Subcutaneous adipose tissue (tissue), 4 donors: Measurements from ENCODE around the gene TADA1. TPM values are rescaled to one million over a fixed set of nuclear protein-coding genes. Genes with fewer than 3 reads are reported as not detected.

Experiments
- total RNA-seq, 4 donors: library from RNA; depleted of rRNA; stranded (reverse); fragments of >200 nt; gene quantifications; one replicate each; pipeline ENCODE4 v1.1.0, GENCODE V29; 2016
- TF ChIP-seq, protein P1 (sequence below): fragments of 450-650 bp; IDR thresholded peaks from one replicate; pipeline ENCODE4 v1.5.1; 2016; ENCODE audit warnings: low read depth, mild to moderate bottlenecking, control low read depth, antibody characterized with exemption, moderate library complexity

Gene TADA1
- total RNA-seq, 4 donors from 2014 or later: 5.5 to 7.9 (median 6.3) TPM

DNA sequence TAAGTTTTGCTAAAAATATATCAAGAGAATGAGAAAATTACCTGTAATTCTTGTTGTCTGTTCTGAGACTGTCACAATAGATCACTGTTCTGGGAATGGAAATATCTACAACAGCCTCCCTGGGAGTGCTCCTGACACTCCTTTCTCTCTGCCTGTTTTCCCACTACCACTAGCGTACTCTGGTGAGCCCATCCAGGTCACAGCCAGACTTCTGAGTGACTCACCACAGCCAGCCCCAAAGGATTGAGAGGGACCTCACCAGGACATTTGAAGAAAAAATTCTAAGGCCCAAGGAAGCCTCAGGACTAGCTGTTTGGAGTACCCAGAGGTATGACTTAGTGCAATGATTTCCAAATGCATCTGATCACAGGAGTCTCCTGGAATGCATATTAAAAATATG is 39.0 kb upstream of the TADA1 start:
- TF ChIP-seq, protein P1, sequence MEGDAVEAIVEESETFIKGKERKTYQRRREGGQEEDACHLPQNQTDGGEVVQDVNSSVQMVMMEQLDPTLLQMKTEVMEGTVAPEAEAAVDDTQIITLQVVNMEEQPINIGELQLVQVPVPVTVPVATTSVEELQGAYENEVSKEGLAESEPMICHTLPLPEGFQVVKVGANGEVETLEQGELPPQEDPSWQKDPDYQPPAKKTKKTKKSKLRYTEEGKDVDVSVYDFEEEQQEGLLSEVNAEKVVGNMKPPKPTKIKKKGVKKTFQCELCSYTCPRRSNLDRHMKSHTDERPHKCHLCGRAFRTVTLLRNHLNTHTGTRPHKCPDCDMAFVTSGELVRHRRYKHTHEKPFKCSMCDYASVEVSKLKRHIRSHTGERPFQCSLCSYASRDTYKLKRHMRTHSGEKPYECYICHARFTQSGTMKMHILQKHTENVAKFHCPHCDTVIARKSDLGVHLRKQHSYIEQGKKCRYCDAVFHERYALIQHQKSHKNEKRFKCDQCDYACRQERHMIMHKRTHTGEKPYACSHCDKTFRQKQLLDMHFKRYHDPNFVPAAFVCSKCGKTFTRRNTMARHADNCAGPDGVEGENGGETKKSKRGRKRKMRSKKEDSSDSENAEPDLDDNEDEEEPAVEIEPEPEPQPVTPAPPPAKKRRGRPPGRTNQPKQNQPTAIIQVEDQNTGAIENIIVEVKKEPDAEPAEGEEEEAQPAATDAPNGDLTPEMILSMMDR: no peak

DNA sequence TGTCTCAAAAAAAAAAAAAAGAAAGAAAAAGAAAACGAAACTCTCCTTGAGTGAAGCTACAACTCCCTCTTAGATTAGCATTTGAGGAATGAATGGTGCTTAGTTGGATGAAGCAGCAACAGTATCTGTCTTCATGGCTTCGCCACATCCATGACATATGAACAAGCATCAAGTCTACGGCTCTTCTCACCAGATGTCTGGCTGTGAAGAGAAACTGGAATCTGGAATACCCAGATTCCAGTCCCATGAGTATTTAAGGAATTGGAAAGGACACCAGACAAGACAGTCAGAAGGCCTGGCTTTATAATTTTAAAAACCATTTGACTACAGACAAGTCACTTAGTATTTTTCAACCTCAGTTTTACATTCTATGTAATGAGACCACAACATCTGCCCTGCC is 38.0 kb upstream of the TADA1 start:
- TF ChIP-seq, protein P1: no peak

DNA sequence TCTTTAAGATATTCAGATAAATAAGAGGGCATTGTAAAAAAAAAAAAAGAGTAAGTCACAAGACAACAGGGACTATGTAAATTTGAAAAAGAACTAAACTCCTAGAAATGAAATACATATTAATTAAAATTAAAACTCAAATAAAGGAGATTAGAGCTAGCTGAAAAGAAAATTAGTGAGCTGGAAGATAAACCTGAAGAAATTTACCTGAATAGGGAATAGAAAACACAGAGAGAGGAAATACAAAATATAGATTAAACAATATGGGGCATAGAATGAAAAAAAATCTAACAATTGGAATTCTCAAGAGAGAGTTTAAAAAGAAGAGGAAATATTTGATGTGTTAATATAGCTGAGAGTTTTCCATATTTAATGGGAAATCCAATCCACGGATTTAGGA is 35.6 kb upstream of the TADA1 start:
- TF ChIP-seq, protein P1: no peak

DNA sequence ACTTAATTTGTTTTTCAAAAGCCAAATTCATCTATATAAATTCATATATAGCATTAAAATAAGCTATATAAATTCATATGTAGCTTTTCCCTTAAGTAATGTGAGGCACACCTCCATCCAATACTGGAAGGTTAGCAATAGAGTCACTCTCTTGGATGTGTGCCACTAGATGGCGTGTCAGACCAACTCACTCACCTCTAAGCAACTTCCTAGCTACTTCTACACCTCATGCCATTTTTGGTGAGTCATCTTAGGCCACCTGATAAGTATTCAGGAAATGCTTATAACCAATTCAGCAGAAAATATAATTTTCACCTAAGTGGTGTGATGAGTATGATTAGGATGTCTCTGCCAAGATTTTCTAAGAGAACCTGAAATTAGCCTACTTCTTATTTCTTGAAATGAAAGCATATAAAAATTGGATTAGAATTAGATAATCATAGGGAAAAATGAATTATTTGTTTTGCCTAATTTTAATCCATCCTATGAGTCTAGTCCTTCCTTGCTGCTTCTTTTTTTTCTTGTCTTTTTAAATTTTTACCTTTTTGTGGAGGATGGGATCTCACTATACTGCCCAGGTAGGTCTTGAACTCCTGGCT is 34.4 kb upstream of the TADA1 start:
- TF ChIP-seq, protein P1: no peak

DNA sequence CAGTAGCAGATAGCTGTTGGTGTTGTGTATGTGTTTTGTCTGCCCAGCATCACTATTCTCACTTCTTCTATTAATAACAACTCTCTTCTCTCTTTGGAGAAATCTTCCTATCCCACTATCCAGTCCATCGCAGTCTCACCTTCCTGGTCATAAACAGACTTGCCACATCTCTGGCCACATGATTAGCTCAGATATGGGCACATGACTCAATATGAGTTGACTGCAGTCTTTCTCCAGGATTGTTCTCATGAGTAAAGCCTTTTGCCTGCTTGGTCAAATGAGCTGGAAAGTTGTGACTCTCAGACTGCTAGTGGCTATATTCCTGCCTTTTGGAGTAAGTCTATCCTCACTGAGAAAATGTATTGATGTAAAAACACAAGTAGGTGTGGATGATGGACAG is 32.9 kb upstream of the TADA1 start:
- TF ChIP-seq, protein P1: no peak

DNA sequence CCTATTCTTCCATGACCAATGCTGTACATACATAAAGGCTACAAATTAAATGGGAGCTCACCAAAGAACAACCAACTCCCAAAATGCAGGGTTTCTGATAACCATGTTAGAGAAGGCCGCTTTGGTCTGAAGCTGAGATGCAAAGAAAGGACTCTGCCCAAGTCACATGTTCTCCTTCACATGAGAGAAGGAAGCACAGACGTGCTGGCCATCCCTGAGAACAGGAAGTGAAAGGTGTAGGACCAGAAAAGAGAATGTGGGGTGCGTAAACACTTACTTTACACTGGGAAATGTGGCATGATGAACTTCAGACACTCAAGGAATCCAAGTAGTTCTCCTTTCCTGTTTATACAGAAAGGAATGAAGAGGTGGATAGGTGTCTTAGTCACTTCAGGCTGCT is 31.7 kb upstream of the TADA1 start:
- TF ChIP-seq, protein P1: no peak

DNA sequence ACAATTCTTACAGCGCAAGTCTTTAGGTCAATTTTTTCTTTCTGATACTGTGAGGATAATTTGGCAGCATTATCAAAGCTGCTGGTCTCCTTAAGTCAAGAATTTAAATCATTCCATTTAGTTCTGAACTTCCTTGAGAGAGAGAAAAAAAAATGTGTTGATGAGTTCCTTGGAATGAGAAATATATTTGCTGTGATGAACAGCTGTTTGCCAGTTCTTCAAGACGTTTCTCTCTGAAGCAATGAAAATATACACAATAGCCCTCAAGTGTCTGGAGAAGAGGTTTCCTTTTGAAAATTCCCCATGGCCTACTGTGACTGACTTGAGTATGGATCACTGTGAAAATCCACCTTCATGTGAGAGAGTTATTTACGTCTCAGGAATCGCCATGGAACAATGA is 31.0 kb upstream of the TADA1 start:
- TF ChIP-seq, protein P1: no peak

DNA sequence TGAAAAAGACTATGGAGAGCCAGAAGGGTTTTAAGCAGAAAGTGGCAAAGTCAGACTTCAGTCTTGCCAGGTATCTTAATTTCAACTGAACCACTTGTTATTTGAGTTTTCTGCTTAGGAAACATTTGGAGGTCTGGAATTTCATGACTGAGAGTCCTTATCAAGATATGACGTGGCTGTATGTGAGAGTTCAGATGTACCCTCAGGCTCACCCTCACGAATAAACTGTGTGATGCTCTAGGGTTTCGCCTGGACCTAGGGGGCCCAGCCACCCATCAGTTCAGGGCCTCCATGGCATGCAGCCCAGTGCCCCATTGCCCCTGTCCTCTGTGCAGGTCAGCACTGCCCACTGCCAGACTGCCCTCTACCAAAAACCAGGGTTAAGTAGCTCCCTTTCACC is 30.6 kb upstream of the TADA1 start:
- TF ChIP-seq, protein P1: no peak
